Neural cell (in vitro differentiated cells): Measurements from ENCODE around the gene GMDS.

Experiments
- EP300 ChIP-seq: fragments of 450-650 bp; conservative IDR thresholded peaks from 2 replicates; pipeline ENCODE4 v1.6.1; 2014; ENCODE audit warnings: antibody characterized with exemption, mild to moderate bottlenecking, moderate library complexity; ENCODE audit not compliant: poor library complexity, severe bottlenecking
- RAD21 ChIP-seq: fragments of 450-650 bp; conservative IDR thresholded peaks from 2 replicates; pipeline ENCODE4 v1.6.1; 2014; ENCODE audit warnings: antibody characterized with exemption, mild to moderate bottlenecking, moderate library complexity

GRCh38 chr6:1738558-1739081 is 506.8 kb downstream of the GMDS start:
- TF ChIP-seq RAD21 (no peak), EP300 (no peak)
